GM12878 (cell line): ENCODE results near the gene TRUB1. TPM values are rescaled to one million over a fixed set of nuclear protein-coding genes. Genes with fewer than 3 reads are reported as not detected.

Experiments used
- BRCA1 ChIP-seq: IDR thresholded peaks from 2 replicates; pipeline ENCODE4 v1.6.1; 2011; ENCODE audit warnings: low read depth, low read length, improper control_type of control experiment
- E2F4 ChIP-seq: IDR thresholded peaks from 2 replicates; pipeline ENCODE4 v1.6.1; 2012; ENCODE audit warnings: low read depth, low read length, improper control_type of control experiment
- EED ChIP-seq: sonication (generic); IDR thresholded peaks from 2 replicates; pipeline ENCODE4 v1.6.1; 2016; ENCODE audit warnings: antibody characterized with exemption, low read depth
- IKZF1 ChIP-seq: fragments of 450-650 bp; conservative IDR thresholded peaks from 2 replicates; pipeline ENCODE4 v1.6.1; 2017; ENCODE audit warnings: antibody characterized with exemption, mild to moderate bottlenecking
- MEF2A ChIP-seq: IDR thresholded peaks from 2 replicates; pipeline ENCODE4 v1.6.1; 2011; ENCODE audit warnings: low read depth, mild to moderate bottlenecking, low read length, moderate library complexity; ENCODE audit not compliant: insufficient read depth
- POLR2AphosphoS5 ChIP-seq: IDR thresholded peaks from 2 replicates; pipeline ENCODE4 v1.6.1; 2011; ENCODE audit warnings: mild to moderate bottlenecking, low read length, inconsistent platforms
- RBBP5 ChIP-seq: fragments of 200-600 bp; sonication (generic); conservative IDR thresholded peaks from 2 replicates; pipeline ENCODE4 v1.6.1; 2016
- ZNF592 ChIP-seq: fragments of 450-650 bp; IDR thresholded peaks from 2 replicates; pipeline ENCODE4 v1.6.1; 2017; ENCODE audit warnings: mild to moderate bottlenecking, moderate library complexity
- polyA plus RNA-seq, 11 experiments: library from polyadenylated mRNA; depleted of rRNA in 4 of 11; unstranded in 6 of 11; stranded (reverse) in 5 of 11; fragments of >200 nt; fragmentation: Nextera tagmentation in 4 of 11; fragmentation: Illumina TruSeq in 1 of 11; extraction: Ambion mirVana in 4 of 11; extraction: Trizol in 1 of 11; gene quantifications; 1 replicate in 1 of 11; 2 replicates in 10 of 11; pipeline versions ENCODE4 v1.2.1 to v1.2.3, GENCODE V29; 2011 to 2016; ENCODE audit warnings: inconsistent platforms in 2 of 11, missing spikeins in 2 of 11, low read depth in 1 of 11
- total RNA-seq, 4 experiments: library from RNA; depleted of rRNA in 3 of 4; stranded (reverse); fragments of >200 nt in 3 of 4; fragmentation: Illumina TruSeq in 1 of 4; extraction: Trizol in 1 of 4; gene quantifications; 2 replicates each; pipeline versions ENCODE4 v1.2.1 to v1.2.3, GENCODE V29; 2013 to 2021

The TRUB1 gene
- total and polyA plus RNA-seq, 10 of the 15 experiments (the other 5 are each of a cell fraction or from before 2014, with no cell fraction given): 8.1 to 24.0 (median 15.9) TPM

- TF ChIP-seq BRCA1 (no peak), POLR2AphosphoS5 (no peak), MEF2A (no peak), E2F4 (no peak), RBBP5 (no peak), ZNF592 (no peak), EED (no peak), IKZF1 (no peak)
Measured at GRCh38 chr10:115005771-115006170, 67.8 kb downstream of the TRUB1 start (continued).
